HepG2 (cell line): ENCODE results near the gene SBK2. TPM values are rescaled to one million over a fixed set of nuclear protein-coding genes. Genes with fewer than 3 reads are reported as not detected.

ENCODE experiments used
- CREB1 ChIP-seq, 2 experiments: fragments of 450-650 bp in 1 of 2; IDR thresholded peaks; 2 replicates each; pipeline ENCODE4 v1.6.1; 2016 to 2017; ENCODE audit warnings: control low read depth in 1 of 2, mild to moderate bottlenecking in 1 of 2, missing compliant biosample characterization in 1 of 2, missing genetic modification characterization in 1 of 2
- EHMT2 ChIP-seq: fragments of 200-600 bp; sonication (generic); IDR thresholded peaks from 2 replicates; pipeline ENCODE4 v1.7.0; 2017; ENCODE audit warnings: antibody characterized with exemption, low read depth, low read length, borderline replicate concordance
- GATAD1 ChIP-seq: IDR thresholded peaks from 2 replicates; pipeline ENCODE4 v1.6.1; 2016; ENCODE audit warnings: missing genetic modification reagents, missing compliant biosample characterization
- GRHL1 ChIP-seq: sonication (generic); formaldehyde crosslinking; conservative IDR thresholded peaks from 2 replicates; pipeline ENCODE4 v1.8.0; 2022; ENCODE audit warnings: missing genetic modification reagents
- HNF1A ChIP-seq, 2 experiments: sonication (generic) in 1 of 2; formaldehyde crosslinking in 1 of 2; IDR thresholded peaks; 2 replicates each; pipeline versions ENCODE4 v1.4.0 to v1.6.1; 2016 to 2020; ENCODE audit warnings: borderline replicate concordance in 1 of 2, low read depth in 1 of 2, mild to moderate bottlenecking in 1 of 2, missing genetic modification reagents in 1 of 2
- HOXA7 ChIP-seq: sonication (generic); formaldehyde crosslinking; IDR thresholded peaks from 2 replicates; pipeline ENCODE4 v1.8.1; 2022; ENCODE audit warnings: mild to moderate bottlenecking, missing genetic modification reagents, moderate library complexity
- KLF6 ChIP-seq: IDR thresholded peaks from 2 replicates; pipeline ENCODE4 v1.8.0; 2016; ENCODE audit warnings: missing biosample characterization, missing genetic modification reagents
- MED1 ChIP-seq: sonication (generic); formaldehyde crosslinking; IDR thresholded peaks from 2 replicates; pipeline ENCODE4 v1.4.0; 2020; ENCODE audit warnings: missing genetic modification reagents
- NBN ChIP-seq: fragments of 450-650 bp; conservative IDR thresholded peaks from 2 replicates; pipeline ENCODE4 v1.6.1; 2017
- NFATC3 ChIP-seq: sonication (generic); formaldehyde crosslinking; IDR thresholded peaks from 2 replicates; pipeline ENCODE4 v1.5.1; 2020; ENCODE audit warnings: mild to moderate bottlenecking, missing genetic modification reagents
- RARA ChIP-seq: IDR thresholded peaks from 2 replicates; pipeline ENCODE4 v1.6.1; 2016; ENCODE audit warnings: missing genetic modification reagents, missing compliant biosample characterization
- RBM39 ChIP-seq: fragments of 200-400 bp; formaldehyde crosslinking; IDR thresholded peaks from one replicate; pipeline ENCODE4 v1.6.1; 2018; ENCODE audit warnings: antibody characterized with exemption, mild to moderate bottlenecking, low read depth, low read length; ENCODE audit not compliant: poor library complexity, severe bottlenecking
- ZBTB8A ChIP-seq: sonication (generic); formaldehyde crosslinking; IDR thresholded peaks from 2 replicates; pipeline ENCODE4 v1.4.0; 2020; ENCODE audit warnings: mild to moderate bottlenecking, low read depth, missing genetic modification reagents, borderline replicate concordance
- ZNF292 ChIP-seq: sonication (generic); formaldehyde crosslinking; IDR thresholded peaks from 2 replicates; pipeline ENCODE4 v1.8.1; 2022; ENCODE audit warnings: mild to moderate bottlenecking, low read depth, missing genetic modification reagents, borderline replicate concordance
- ZNF432 ChIP-seq: sonication (generic); formaldehyde crosslinking; IDR thresholded peaks from 2 replicates; pipeline ENCODE4 v1.5.0; 2020; ENCODE audit warnings: missing genetic modification reagents, mild to moderate bottlenecking, borderline replicate concordance
- ZNF451 ChIP-seq: sonication (generic); formaldehyde crosslinking; IDR thresholded peaks from 2 replicates; pipeline ENCODE4 v1.5.0; 2020; ENCODE audit warnings: mild to moderate bottlenecking, missing genetic modification reagents
- ZNF496 ChIP-seq: sonication (generic); formaldehyde crosslinking; IDR thresholded peaks from 2 replicates; pipeline ENCODE4 v1.8.1; 2023; ENCODE audit warnings: mild to moderate bottlenecking, moderate library complexity, missing genetic modification reagents; ENCODE audit not compliant: insufficient replicate concordance
- ZNF788 ChIP-seq: sonication (generic); formaldehyde crosslinking; IDR thresholded peaks from 2 replicates; pipeline ENCODE4 v1.5.0; 2020; ENCODE audit warnings: mild to moderate bottlenecking, missing genetic modification reagents, borderline replicate concordance
- polyA plus RNA-seq, 8 experiments: library from polyadenylated mRNA; depleted of rRNA in 3 of 8; stranded (reverse) in 7 of 8; unstranded in 1 of 8; fragments of >200 nt; fragmentation: Illumina TruSeq in 4 of 8; extraction: Trizol in 4 of 8; gene quantifications; 2 replicates each; pipeline versions ENCODE4 v1.2.1 to v1.2.3, GENCODE V29; 2011 to 2016; ENCODE audit warnings: low read depth in 4 of 8, missing spikeins in 1 of 8, mixed read lengths in 1 of 8; ENCODE audit not compliant: insufficient read depth in 1 of 8
- total RNA-seq, 5 experiments: library from RNA; depleted of rRNA; stranded (reverse); fragments of >200 nt; fragmentation: Illumina TruSeq; extraction: Trizol; gene quantifications; 2 replicates each; pipeline ENCODE4 v1.2.3, GENCODE V29; 2016; ENCODE audit warnings: low read depth in 1 of 5
- TF ChIP-seq, protein P1 (sequence below): sonication (generic); formaldehyde crosslinking; IDR thresholded peaks from 2 replicates; pipeline ENCODE4 v1.4.0; 2020; ENCODE audit warnings: mild to moderate bottlenecking, low read depth, missing genetic modification reagents
- TF ChIP-seq, protein P2 (sequence below): sonication (generic); formaldehyde crosslinking; IDR thresholded peaks from 2 replicates; pipeline ENCODE4 v1.8.1; 2023; ENCODE audit warnings: missing genetic modification reagents, inconsistent platforms, borderline replicate concordance

The SBK2 gene
- total and polyA plus RNA-seq, 2 of the 13 experiments (the other 11 are each of a cell fraction or from before 2014, with no cell fraction given) = 0.24 TPM; not detected in 1

GRCh38 chr19:55544776-55545439, 8.0 kb upstream of the SBK2 start (continued):
- peak; percentile 48; the same call in 1 of the 2 replicates for TF ChIP-seq CREB1 (IDR thresholded peaks at IDR 0.05)
- TF ChIP-seq CREB1 (CRISPR knock-in tag; IDR thresholded peaks at IDR 0.05) = no peak
- no peak for TF ChIP-seq ZNF292 (CRISPR knock-in tag)
- TF ChIP-seq RARA = peak; percentile 81
- TF ChIP-seq KLF6 (CRISPR knock-in tag) = no peak
- TF ChIP-seq HOXA7 (CRISPR knock-in tag) = no peak
- 0 out of 2 replicates have a peak, but pooled peaks have one; percentile 32 for TF ChIP-seq ZNF788 (CRISPR knock-in tag)
- no peak for TF ChIP-seq ZNF432 (CRISPR knock-in tag)
- TF ChIP-seq, protein P1, sequence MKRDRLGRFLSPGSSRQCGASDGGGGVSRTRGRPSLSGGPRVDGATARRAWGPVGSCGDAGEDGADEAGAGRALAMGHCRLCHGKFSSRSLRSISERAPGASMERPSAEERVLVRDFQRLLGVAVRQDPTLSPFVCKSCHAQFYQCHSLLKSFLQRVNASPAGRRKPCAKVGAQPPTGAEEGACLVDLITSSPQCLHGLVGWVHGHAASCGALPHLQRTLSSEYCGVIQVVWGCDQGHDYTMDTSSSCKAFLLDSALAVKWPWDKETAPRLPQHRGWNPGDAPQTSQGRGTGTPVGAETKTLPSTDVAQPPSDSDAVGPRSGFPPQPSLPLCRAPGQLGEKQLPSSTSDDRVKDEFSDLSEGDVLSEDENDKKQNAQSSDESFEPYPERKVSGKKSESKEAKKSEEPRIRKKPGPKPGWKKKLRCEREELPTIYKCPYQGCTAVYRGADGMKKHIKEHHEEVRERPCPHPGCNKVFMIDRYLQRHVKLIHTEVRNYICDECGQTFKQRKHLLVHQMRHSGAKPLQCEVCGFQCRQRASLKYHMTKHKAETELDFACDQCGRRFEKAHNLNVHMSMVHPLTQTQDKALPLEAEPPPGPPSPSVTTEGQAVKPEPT (CRISPR knock-in tag) = no peak
- TF ChIP-seq GATAD1 (CRISPR knock-in tag) = peak; percentile 51; the same call in 1 of the 2 replicates
- no peak for TF ChIP-seq ZNF496
- TF ChIP-seq ZNF451 = no peak
- no peak for TF ChIP-seq RBM39
- peak; percentile 53 for TF ChIP-seq MED1 (CRISPR knock-in tag)
- no peak for TF ChIP-seq NBN
- no peak for TF ChIP-seq GRHL1 (CRISPR knock-in tag)
- TF ChIP-seq, protein P2, sequence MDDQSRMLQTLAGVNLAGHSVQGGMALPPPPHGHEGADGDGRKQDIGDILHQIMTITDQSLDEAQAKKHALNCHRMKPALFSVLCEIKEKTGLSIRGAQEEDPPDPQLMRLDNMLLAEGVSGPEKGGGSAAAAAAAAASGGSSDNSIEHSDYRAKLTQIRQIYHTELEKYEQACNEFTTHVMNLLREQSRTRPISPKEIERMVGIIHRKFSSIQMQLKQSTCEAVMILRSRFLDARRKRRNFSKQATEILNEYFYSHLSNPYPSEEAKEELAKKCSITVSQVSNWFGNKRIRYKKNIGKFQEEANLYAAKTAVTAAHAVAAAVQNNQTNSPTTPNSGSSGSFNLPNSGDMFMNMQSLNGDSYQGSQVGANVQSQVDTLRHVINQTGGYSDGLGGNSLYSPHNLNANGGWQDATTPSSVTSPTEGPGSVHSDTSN (CRISPR knock-in tag) = no peak
- TF ChIP-seq NFATC3 (CRISPR knock-in tag) = no peak
- no peak for TF ChIP-seq EHMT2
- no peak for TF ChIP-seq ZBTB8A (CRISPR knock-in tag)
- TF ChIP-seq HNF1A (IDR thresholded peaks at IDR 0.05; ENCODE audit: low read depth) = no peak
- TF ChIP-seq HNF1A (CRISPR knock-in tag; IDR thresholded peaks at IDR 0.05; ENCODE audit: borderline replicate concordance) = no peak
